ENCODE data around the gene PTER.
A peak's percentile ranks its signal among the peaks of the same experiment; 100 is the strongest.

PTER gene

GRCh38 chr10:16472828-16473227 is 36.0 kb downstream of the PTER start:
- DNase-seq = no peak

GRCh38 chr10:16477757-16478156 is 40.9 kb downstream of the PTER start:
- DNase-seq = no peak

GRCh38 chr10:16478801-16479200 is 42.0 kb downstream of the PTER start:
- no peak for DNase-seq

GRCh38 chr10:16481052-16481728 is 44.4 kb downstream of the PTER start:
- DNase-seq = no peak

- no peak for DNase-seq
These were observed 46.6 kb downstream of the PTER start for GRCh38 chr10:16483241-16483917.

- no peak for DNase-seq
These were observed 53.7 kb downstream of the PTER start for GRCh38 chr10:16490511-16490910.

- no peak for DNase-seq
These were observed 55.1 kb downstream of the PTER start for GRCh38 chr10:16491933-16492332.

GRCh38 chr10:16493884-16494536 is 57.2 kb downstream of the PTER start:
- DNase-seq = no peak

- no peak for DNase-seq
These were observed 61.1 kb downstream of the PTER start for GRCh38 chr10:16497911-16498310.

- no peak for DNase-seq
These were observed 68.4 kb downstream of the PTER start for GRCh38 chr10:16505161-16505560.

GRCh38 chr10:16509996-16510395 is 73.2 kb downstream of the PTER start:
- DNase-seq = no peak

GRCh38 chr10:16510843-16511242 is 74.0 kb downstream of the PTER start:
- no peak for DNase-seq

GRCh38 chr10:16518822-16519221 is 82.0 kb downstream of the PTER start:
- no peak for DNase-seq

GRCh38 chr10:16519250-16519907 is 82.6 kb downstream of the PTER start:
- no peak for DNase-seq

- peak; percentile 32 for DNase-seq
These were observed 83.4 kb downstream of the PTER start for GRCh38 chr10:16519908-16520861.

GRCh38 chr10:16520900-16521299 is 84.1 kb downstream of the PTER start:
- peak; percentile 66 for DNase-seq

- peak; percentile 53 for DNase-seq
These were observed 84.7 kb downstream of the PTER start, which contains the start of gene C1QL3 for GRCh38 chr10:16521311-16522016. Gene C1QL3 (minus strand): TSS chr10:16521879. CDS start chr10:16521065, 814 bp downstream.

GRCh38 chr10:16527452-16527851 is 90.6 kb downstream of the PTER start:
- no peak for DNase-seq

- DNase-seq = no peak
These were observed 93.0 kb downstream of the PTER start for GRCh38 chr10:16529853-16530252.

GRCh38 chr10:16536155-16536554 is 99.3 kb downstream of the PTER start:
- DNase-seq = no peak

- DNase-seq = no peak
These were observed 107.3 kb downstream of the PTER start for GRCh38 chr10:16544099-16544498.

- DNase-seq = no peak
These were observed 107.8 kb downstream of the PTER start for GRCh38 chr10:16544591-16544990.

All from stimulated activated CD8-positive, alpha-beta memory T cell treated with anti-CD3 and anti-CD28 coated beads, Interleukin-4, amount 100 ng/mL, for 48 hours (primary cell).